Neuronal stem cell (in vitro differentiated cells): ENCODE results near the gene GRID1.

Source experiments
- DNase-seq: peaks from one replicate; pipeline ENCODE4 v3.0.0-alpha.2; 2013; ENCODE audit warnings: low spot score
- H2AFZ ChIP-seq: one replicate; pipeline ENCODE4 v1.6.1; 2013; ENCODE audit warnings: mild to moderate bottlenecking, low read length, inconsistent platforms
- H2AK5ac ChIP-seq: 2 replicates; pipeline ENCODE4 v1.6.1; 2013; ENCODE audit warnings: low read depth, mild to moderate bottlenecking, inconsistent platforms, low read length, moderate library complexity, mixed read lengths
- H2BK120ac ChIP-seq: 2 replicates; pipeline ENCODE4 v1.6.1; 2013; ENCODE audit warnings: low read depth, mild to moderate bottlenecking, inconsistent platforms, low read length, moderate library complexity, mixed read lengths
- H2BK12ac ChIP-seq: one replicate; pipeline ENCODE4 v1.6.1; 2013; ENCODE audit warnings: low read length, inconsistent platforms
- H2BK15ac ChIP-seq: 2 replicates; pipeline ENCODE4 v1.6.1; 2013; ENCODE audit warnings: mild to moderate bottlenecking, low read length, inconsistent platforms, mixed read lengths
- H2BK5ac ChIP-seq: one replicate; pipeline ENCODE4 v1.6.1; 2013; ENCODE audit warnings: inconsistent platforms, mild to moderate bottlenecking, low read length, moderate library complexity
- H3K14ac ChIP-seq: one replicate; pipeline ENCODE4 v1.6.1; 2013; ENCODE audit warnings: low read length, inconsistent platforms
- H3K18ac ChIP-seq: 2 replicates; pipeline ENCODE4 v1.6.1; 2013; ENCODE audit warnings: low read length, inconsistent platforms
- H3K23ac ChIP-seq: 2 replicates; pipeline ENCODE4 v1.6.1; 2013; ENCODE audit warnings: low read depth, mild to moderate bottlenecking, mixed read lengths, low read length, inconsistent platforms; ENCODE audit not compliant: poor library complexity
- H3K27ac ChIP-seq: replicated peaks from 3 replicates; pipeline ENCODE4 v1.5.1; 2013; ENCODE audit warnings: low read length, inconsistent platforms
- H3K27me3 ChIP-seq, 3 experiments: 2 replicates each; pipeline ENCODE4 v1.6.1; 2013; ENCODE audit warnings: low read length in 3 of 3, mild to moderate bottlenecking in 2 of 3, inconsistent platforms in 1 of 3, low read depth in 1 of 3, mixed read lengths in 1 of 3, moderate library complexity in 1 of 3; ENCODE audit not compliant: control insufficient read depth in 3 of 3, insufficient read depth in 3 of 3
- H3K36me3 ChIP-seq, 2 donors: replicated peaks in 1 of 2; 2 replicates each; pipeline ENCODE4 v1.6.1; 2013; ENCODE audit warnings: low read length in 2 of 2; ENCODE audit not compliant: control insufficient read depth in 2 of 2, insufficient read depth in 2 of 2
- H3K4ac ChIP-seq: 2 replicates; pipeline ENCODE4 v1.6.1; 2013; ENCODE audit warnings: inconsistent platforms, mild to moderate bottlenecking, low read length, moderate library complexity
- H3K4me1 ChIP-seq, 2 donors: 1 replicate in 1 of 2; 2 replicates in 1 of 2; pipeline ENCODE4 v1.6.1; 2013; ENCODE audit warnings: low read length in 2 of 2, low read depth in 1 of 2; ENCODE audit not compliant: control insufficient read depth in 2 of 2, insufficient read depth in 1 of 2
- H3K4me2 ChIP-seq: one replicate; pipeline ENCODE4 v1.6.1; 2013; ENCODE audit warnings: mild to moderate bottlenecking, low read length, inconsistent platforms; ENCODE audit not compliant: insufficient read depth, poor library complexity, severe bottlenecking
- H3K4me3 ChIP-seq, 2 donors: 2 replicates each; pipeline ENCODE4 v1.5.1; 2013; ENCODE audit warnings: low read length in 2 of 2, mild to moderate bottlenecking in 2 of 2, inconsistent platforms in 1 of 2, moderate library complexity in 1 of 2
- H3K79me1 ChIP-seq: one replicate; pipeline ENCODE4 v1.6.1; 2013; ENCODE audit warnings: low read depth, mild to moderate bottlenecking, inconsistent platforms, low read length, moderate library complexity
- H3K9ac ChIP-seq: one replicate; pipeline ENCODE4 v1.6.1; 2013; ENCODE audit warnings: mild to moderate bottlenecking, low read depth, low read length, inconsistent platforms; ENCODE audit not compliant: poor library complexity
- H3K9me3 ChIP-seq, 2 donors: replicated peaks in 1 of 2; 2 replicates each; pipeline versions ENCODE3 to v1.6.1; 2013; ENCODE audit warnings: low read length in 2 of 2, mild to moderate bottlenecking in 2 of 2, inconsistent platforms in 1 of 2, low read depth in 1 of 2, mixed read lengths in 1 of 2, moderate library complexity in 1 of 2; ENCODE audit not compliant: control insufficient read depth in 2 of 2, insufficient read depth in 1 of 2
- H4K8ac ChIP-seq: one replicate; pipeline ENCODE4 v1.6.1; 2013; ENCODE audit warnings: low read depth, mild to moderate bottlenecking, inconsistent platforms, low read length, moderate library complexity
- H4K91ac ChIP-seq: one replicate; pipeline ENCODE4 v1.6.1; 2013; ENCODE audit warnings: low read length, low read depth, mild to moderate bottlenecking, inconsistent platforms; ENCODE audit not compliant: poor library complexity
- WGBS, 2 donors: extraction: QIAGEN DNeasy Blood & Tissue Kit; methylation state at CpG; one replicate each; pipeline ENCODE4 v1.1.7; 2013; ENCODE audit warnings: missing lambda C conversion rate in 2 of 2, mixed read lengths in 1 of 2; ENCODE audit not compliant: insufficient read length in 2 of 2, insufficient replicate concordance in 1 of 2; ENCODE audit errors: extremely low coverage in 2 of 2; 5-methylcytosine and 5-hydroxymethylcytosine counted together

The GRID1 gene

DNA sequence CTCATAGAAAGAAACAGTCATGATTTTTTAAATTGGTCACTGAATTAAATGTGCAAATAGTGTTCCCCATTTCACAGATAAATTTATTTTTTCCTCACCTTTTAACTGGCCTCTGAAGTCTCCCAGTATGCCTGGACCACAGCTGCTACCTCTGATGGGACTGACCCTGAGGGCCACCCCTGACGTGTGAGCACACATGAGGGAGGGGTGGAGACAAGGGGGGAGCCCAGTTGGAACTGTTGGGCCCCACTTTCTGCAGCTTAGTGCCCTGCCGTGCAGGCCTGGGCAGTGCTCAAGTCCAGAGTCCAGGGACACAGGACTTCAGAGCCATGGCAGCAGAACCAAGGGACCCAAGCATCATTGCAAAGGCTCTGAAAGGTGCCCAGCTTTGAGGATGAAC is 243.9 kb downstream of the GRID1 start:
- Histone ChIP-seq H3K4me2 (no peak overlapping the region), H3K27ac (no peak overlapping the region), H3K4me1 (no peaks in the 10 kb centered on the region), H3K9me3 (no peaks in the 10 kb centered on the region), H2BK15ac (peak overlapping the region; percentile 9), H3K36me3 (no peaks in the 10 kb centered on the region), H4K91ac (no peak overlapping the region), H3K18ac (peak overlapping the region; percentile 53), H3K4ac (no peak overlapping the region), H3K27me3 (no peaks in the 10 kb centered on the region), H2AK5ac (no peak overlapping the region), H2BK5ac (no peak overlapping the region), H3K79me1 (no peaks in the 10 kb centered on the region), H2BK12ac (no peak overlapping the region), H2BK120ac (no peak overlapping the region), H3K4me3 (no peak overlapping the region), H4K8ac (no peak overlapping the region), H3K23ac (no peak overlapping the region), H2AFZ (no peak overlapping the region), H3K9ac (no peak overlapping the region), H3K14ac (no peak overlapping the region)
- WGBS, 2 donors, result no CpG with 5 or more reads among the region's 2 CpGs
- no peak for DNase-seq

GRCh38 chr10:86121200-86121599 is 245.4 kb downstream of the GRID1 start:
- no peak overlapping the region for H3K14ac ChIP-seq
- H2BK15ac ChIP-seq, result no peak overlapping the region
- H3K27me3 ChIP-seq, result no peaks in the 10 kb centered on the region
- DNase-seq, result no peak
- H3K36me3 ChIP-seq, result no peaks in the 10 kb centered on the region
- H3K9me3 ChIP-seq, result no peaks in the 10 kb centered on the region
- H3K18ac ChIP-seq, result no peak overlapping the region
- H3K27ac ChIP-seq, result no peak overlapping the region
- H3K23ac ChIP-seq, result no peak overlapping the region
- H2BK120ac ChIP-seq, result no peak overlapping the region
- H2BK5ac ChIP-seq, result no peak overlapping the region
- no peak overlapping the region for H3K4ac ChIP-seq
- H4K91ac ChIP-seq, result no peak overlapping the region
- 100% methylated on average over 1 of the region's 1 CpG for whole genome bisulfite sequencing, 2 donors
- H3K4me3 ChIP-seq, result no peak overlapping the region
- no peak overlapping the region for H3K9ac ChIP-seq
- no peak overlapping the region for H4K8ac ChIP-seq
- no peak overlapping the region for H3K4me2 ChIP-seq
- no peak overlapping the region for H2AK5ac ChIP-seq
- no peak overlapping the region for H2AFZ ChIP-seq
- H2BK12ac ChIP-seq, result no peak overlapping the region
- no peaks in the 10 kb centered on the region for H3K79me1 ChIP-seq
- no peaks in the 10 kb centered on the region for H3K4me1 ChIP-seq

DNA sequence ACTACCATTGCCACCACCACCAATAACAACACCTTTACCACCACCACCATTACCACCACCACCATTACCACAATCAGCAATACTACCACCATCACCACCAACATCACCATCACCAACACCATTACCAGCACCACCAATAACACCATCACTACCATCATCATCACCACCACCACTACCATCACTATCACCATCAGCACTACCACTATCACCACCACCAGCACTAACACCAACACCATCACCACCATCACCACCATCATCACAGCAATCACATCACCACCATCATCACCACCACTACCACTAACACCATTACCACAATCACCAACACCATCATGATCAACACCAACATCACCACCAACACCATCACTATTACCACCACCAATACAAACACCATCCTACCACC is 249.5 kb downstream of the GRID1 start:
- H2BK15ac ChIP-seq, result no peak overlapping the region
- H3K14ac ChIP-seq, result no peak overlapping the region
- H3K18ac ChIP-seq, result no peak overlapping the region
- no peak overlapping the region for H3K9ac ChIP-seq
- no peaks in the 10 kb centered on the region for H3K9me3 ChIP-seq
- no peak overlapping the region for H2BK5ac ChIP-seq
- no peak overlapping the region for H3K27ac ChIP-seq
- H3K27me3 ChIP-seq, result no peaks in the 10 kb centered on the region
- DNase-seq, result no peak
- no peaks in the 10 kb centered on the region for H3K4me1 ChIP-seq
- no peak overlapping the region for H2AFZ ChIP-seq
- H2BK120ac ChIP-seq, result no peak overlapping the region
- no peaks in the 10 kb centered on the region for H3K36me3 ChIP-seq
- no peaks in the 10 kb centered on the region for H3K79me1 ChIP-seq
- no peak overlapping the region for H4K91ac ChIP-seq
- no peak overlapping the region for H3K4ac ChIP-seq
- no peak overlapping the region for H2AK5ac ChIP-seq
- H2BK12ac ChIP-seq, result peak overlapping the region; percentile 44
- H3K4me3 ChIP-seq, result no peak overlapping the region
- H4K8ac ChIP-seq, result peak overlapping the region; percentile 20
- H3K4me2 ChIP-seq, result no peak overlapping the region
- H3K23ac ChIP-seq, result no peak overlapping the region

DNA sequence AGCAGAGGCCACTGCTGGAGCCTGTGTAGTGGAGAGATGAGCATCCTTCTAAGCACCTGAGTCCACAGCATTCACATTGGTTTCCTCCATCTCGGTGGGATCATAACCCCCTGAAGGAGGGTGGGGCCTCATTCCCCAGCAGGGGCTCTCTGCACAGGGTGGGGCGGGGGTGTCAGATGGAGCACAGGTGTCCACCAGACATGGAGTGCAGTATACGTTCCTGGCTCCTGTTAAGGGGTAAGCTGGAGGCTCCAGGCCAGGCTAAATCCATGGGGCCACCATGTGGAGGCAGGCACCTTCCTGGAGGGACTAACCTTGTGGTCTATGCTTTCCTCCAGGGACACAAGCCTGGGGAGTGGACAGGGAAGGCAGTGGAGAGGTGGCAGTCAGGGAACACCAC is 252.6 kb downstream of the GRID1 start:
- Histone ChIP-seq H4K8ac (no peak overlapping the region), H4K91ac (no peak overlapping the region)
- WGBS, 2 donors, result no CpG with 5 or more reads among the region's 3 CpGs

More for the DNA sequence above, 252.6 kb downstream of the GRID1 start:
- Histone ChIP-seq H2BK15ac (no peak overlapping the region), H3K18ac (no peak overlapping the region), H3K4ac (no peak overlapping the region), H2AFZ (no peak overlapping the region), H2BK120ac (no peak overlapping the region), H3K23ac (no peak overlapping the region), H3K9ac (no peak overlapping the region), H3K27ac (no peak overlapping the region), H3K79me1 (no peaks in the 10 kb centered on the region), H3K4me3 (no peak overlapping the region), H3K9me3 (no peaks in the 10 kb centered on the region), H3K4me2 (no peak overlapping the region), H2BK5ac (no peak overlapping the region), H3K4me1 (no peaks in the 10 kb centered on the region), H3K36me3 (no peaks in the 10 kb centered on the region), H2BK12ac (no peak overlapping the region), H3K14ac (no peak overlapping the region), H2AK5ac (no peak overlapping the region), H3K27me3 (no peaks in the 10 kb centered on the region)
- DNase-seq, result no peak
